GM18909 (cell line): ENCODE measurements around the gene ZNF337.
"Not testable (repeated sequence)": the region's sequence is repeated elsewhere in the genome, so short reads cannot be mapped to it uniquely, and the experiment has no call there.

ENCODE experiments used
- ATAC-seq: cut with Tn5 transposase; IDR thresholded peaks from one replicate; pipeline ENCODE4 v1.9.1; 2021; ENCODE audit warnings: mild to moderate bottlenecking; ENCODE audit not compliant: unreplicated experiment, poor library complexity

ZNF337 gene

DNA sequence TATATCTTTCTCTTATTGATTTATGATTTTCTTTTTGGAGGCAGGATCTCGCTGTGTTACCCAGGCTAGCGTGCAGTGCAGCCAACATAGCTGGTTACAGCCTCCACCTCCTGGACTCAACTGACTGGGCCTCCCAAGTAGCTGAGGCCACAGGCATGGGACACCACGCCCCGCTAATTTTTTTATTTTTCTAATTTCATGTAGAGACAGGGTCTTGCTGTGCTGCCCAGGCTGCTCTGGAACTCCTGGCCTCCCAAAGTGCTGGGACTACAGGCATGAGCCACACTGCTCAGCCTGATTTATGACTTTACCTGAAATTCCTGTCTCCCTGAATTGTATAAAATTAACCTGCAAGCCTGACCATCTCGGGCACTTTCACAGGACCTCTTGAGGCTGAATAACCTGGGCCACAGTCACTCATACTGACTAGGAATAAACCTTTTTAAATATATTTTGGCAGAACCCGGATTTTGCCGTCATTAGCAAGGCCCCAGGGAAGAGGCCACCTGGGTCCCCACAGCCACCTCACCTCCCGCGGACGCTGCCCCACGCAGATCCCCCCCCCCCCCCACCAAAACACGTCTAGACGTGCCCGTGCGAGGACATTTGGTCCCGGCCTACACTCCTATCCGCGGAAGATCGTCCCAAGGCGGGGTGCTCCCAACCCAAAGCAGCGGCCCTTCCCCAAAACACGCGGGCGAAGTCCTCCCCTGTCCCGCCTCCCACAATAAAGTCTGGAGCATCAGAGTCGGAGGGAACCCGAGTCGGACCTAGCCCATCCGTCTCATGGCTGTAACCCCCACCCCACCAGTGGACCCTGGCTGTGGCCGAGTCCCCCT is 902 bp downstream of the ZNF337 start:
- no peak for ATAC-seq

DNA sequence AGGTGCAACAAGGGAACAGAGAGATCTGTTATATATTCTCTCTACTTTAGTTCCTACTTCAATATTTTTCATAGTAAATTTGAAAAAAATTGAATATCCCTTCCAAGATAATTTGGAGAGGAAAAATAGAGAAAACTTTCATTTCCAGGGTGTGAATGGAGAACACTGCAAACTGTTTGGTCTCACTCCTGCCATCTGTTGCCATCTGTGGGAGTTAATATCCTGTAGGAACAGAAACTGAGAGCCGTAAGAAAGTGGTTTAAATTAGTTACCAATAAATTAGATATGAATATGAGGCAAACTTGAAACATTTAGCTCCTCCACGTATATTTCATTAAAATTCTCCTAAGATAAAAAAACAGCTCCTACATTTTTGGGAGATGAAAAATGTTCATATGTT is 4.2 kb downstream of the ZNF337 start:
- ATAC-seq = no peak

DNA sequence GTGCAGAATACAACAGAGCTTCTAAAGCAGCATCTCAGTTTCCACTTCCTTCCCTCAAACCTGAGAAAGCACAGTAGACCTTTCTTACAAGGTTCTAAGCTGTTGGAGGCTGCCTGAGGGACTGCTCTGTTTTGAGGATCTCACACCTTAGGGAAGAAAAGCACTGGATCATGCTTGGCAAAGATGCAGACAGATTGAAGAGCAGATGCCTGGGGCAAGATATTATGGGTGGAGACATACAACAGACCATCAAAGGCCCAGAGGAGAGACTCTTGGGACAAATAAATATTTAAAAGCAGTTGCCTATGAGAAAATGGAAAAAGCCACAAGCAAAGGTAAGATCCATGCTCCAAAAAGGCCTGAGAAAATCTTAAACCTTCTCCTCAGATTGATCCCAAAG is 6.2 kb downstream of the ZNF337 start:
- ATAC-seq = no peak

DNA sequence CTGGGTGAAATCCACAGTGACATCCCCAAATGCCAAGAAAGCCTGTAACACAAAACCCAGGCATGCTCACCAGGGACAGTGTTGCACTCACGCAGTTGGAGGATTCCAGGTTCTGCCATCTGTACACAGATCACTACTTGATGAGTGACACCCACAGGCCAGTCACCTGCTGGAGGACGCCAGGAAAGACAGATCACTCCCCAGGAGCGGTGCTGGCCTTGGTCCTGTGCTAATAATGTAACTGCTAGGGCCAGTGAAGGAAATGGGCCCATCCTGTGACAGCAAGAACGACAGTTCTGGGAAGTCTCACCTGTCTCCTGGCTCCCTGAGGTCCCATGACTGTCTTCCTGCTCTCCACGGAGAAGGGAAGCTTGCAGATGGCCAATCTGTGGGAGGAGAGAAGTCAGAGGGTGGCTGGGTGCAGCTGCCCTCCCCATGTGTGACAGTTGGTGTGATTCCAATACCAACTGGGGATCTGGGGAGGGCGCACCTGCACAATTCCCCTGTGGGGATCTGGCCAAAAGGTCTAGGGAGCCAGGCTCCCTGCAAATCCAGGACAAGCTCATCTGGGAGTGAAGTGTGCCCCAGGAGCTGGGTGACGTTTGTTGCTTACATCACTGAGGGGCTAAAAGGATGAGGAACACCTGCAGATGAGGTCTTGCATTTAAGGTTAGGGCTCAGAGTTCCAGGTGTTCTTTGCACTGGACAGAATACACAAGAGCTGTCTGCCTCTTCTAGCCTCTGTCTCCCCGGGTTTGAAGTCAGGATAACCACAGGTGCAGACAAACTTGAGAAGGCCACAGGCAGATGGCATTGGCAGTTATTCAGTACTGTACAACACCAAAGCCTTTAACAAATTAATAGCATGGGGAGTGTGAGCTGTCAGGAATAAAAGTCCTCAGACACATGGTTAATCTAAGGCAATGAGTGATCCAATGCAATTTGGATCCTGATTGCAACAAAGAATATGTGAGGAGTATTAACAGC is 10.3 kb downstream of the ZNF337 start:
- ATAC-seq = peak; percentile 36

DNA sequence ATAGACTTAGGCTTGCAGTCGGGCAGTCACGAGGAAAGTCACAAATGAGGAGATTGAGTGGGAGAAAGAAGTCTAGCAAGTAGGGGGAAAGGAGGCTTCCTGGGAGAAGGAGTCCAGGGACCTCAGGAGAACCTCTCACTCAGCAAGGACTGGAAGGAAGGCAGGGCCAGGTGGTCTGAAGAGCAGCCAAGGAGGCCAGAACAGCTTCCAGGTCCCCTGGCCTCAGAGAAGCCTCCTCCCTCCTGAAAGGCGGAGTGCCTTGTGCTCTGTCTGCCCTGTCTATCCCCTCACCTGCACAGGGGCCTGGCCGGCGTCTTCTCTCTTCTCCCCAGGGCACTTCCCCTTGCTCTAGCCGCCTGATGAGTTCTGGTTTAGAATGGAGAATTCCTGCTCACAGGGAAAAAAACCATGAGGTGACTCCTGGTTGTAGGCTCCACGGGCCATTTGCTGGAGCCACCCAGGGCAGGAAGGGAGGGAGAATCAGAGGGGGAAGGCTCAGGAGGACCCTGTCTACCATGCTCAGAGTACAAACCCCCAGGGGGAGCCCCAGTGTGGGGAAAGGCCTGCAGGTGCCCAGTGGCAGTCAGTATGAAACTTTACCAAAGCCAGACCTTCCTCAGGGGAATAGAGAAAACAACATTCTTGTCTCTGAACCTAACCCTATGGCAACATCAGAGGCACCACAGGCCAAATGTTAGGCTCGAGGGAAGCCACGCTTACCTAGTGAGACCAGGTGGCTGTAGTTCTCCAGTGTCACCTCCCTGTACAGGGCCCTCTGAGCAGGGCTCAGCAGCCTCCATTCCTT is 11.2 kb downstream of the ZNF337 start:
- peak; percentile 93 for ATAC-seq

DNA sequence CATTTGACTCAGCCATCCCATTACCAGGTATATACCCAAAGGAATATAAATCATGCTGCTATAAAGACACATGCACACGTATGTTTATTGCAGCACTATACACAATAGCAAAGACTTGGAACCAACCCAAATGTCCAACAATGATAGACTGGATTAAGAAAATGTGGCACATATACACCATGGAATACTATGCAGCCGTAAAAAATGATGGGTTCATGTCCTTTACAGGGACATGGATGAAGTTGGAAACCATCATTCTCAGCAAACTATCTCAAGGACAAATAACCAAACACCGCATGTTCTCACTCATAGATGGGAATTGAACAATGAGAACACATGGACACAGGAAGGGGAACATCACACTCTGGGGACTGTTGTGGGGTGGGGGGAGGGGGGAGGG is 12.8 kb downstream of the ZNF337 start:
- not testable (repeated sequence) for ATAC-seq

DNA sequence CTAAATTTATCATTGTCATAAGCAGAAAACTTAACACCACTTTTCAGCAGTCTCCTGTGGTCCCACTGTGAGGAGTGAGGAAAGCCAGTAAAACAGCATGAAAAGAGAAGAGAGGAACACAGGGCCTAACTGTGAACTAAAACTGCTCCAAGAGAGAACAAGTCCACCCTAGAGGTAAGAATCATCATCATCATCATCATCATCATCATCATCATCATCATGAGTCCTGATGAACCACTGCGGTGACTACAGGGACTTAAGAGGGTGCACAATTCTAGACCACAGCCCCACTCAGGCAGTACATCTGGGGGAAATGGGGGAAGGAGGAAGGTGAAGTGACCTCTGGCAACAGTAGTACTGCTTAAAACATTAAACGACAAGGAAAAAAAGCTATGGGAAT is 13.6 kb downstream of the ZNF337 start:
- ATAC-seq = no peak

DNA sequence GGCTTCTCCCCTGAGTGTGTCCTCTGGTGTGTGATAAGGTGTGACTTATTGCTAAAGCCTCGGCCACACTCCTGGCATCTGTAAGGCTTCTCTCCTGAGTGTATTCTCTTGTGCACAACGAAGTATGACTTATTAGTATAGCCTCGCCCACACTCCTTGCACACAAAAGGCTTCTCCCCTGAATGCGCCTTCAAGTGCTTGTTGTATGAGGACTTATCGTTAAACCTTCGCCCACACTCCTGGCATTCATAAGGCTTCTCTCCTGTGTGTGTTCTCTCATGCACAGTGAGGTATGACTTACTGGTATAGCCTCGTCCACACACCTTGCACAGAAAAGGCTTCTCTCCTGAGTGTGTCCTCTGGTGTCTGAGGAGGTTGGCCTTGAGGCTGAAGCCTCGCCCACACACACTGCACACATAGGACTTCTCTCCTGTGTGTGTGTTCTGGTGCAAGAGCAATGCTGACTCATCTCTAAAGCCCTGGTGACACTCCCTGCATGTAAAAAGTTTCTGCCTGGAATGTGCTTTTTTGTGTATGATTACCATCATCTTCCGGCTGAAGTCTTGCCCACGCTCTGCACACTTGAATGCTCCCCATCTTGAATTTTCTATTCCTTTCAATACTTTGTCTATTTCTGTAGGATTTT is 20.4 kb downstream of the ZNF337 start:
- no peak for ATAC-seq

DNA sequence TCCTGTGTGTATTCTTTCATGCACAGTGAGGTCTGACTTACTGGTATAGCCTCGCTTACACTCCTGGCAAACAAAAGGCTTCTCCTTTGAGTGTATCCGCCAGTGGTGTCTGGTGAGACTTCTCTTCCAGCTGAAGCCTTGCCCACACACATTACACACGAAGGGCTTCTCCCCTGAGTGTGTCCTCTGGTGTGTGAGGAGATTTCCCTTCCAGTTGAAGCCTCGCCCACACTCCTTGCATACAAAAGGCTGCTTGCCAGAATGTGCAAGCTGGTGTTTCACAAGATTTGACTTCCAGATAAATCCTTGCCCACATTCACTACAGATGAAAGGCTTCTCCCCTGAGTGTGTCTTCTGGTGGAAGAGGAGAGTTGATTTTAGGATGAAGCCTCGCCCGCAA is 21.5 kb downstream of the ZNF337 start:
- ATAC-seq = no peak

DNA sequence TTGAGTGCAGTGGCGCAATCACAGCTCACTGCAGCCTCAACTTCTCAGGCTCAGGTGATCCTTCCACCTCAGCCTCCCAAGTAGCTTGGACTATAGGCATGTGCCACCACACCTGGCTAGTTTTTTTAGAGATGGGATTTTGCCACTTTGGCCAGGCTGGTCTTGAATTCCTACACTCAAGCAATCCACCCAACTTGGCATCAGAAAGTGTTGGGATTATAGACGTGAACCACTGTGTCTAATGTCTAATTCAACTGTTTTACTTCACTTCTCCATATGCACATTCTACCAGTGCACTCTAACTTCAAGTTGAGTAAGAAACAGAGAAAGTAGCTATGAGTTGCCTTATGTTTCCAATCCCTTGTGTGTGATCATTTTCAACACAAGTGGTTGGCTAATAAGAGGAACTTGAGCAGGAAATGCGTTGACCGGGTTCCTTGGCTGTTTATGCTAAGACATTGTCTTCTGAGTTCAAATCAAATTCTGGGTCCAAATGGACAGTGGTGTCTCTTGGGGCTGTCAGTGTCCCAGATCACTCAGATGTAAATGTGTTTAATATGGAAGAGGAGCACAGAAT is 23.9 kb downstream of the ZNF337 start:
- no peak for ATAC-seq

DNA sequence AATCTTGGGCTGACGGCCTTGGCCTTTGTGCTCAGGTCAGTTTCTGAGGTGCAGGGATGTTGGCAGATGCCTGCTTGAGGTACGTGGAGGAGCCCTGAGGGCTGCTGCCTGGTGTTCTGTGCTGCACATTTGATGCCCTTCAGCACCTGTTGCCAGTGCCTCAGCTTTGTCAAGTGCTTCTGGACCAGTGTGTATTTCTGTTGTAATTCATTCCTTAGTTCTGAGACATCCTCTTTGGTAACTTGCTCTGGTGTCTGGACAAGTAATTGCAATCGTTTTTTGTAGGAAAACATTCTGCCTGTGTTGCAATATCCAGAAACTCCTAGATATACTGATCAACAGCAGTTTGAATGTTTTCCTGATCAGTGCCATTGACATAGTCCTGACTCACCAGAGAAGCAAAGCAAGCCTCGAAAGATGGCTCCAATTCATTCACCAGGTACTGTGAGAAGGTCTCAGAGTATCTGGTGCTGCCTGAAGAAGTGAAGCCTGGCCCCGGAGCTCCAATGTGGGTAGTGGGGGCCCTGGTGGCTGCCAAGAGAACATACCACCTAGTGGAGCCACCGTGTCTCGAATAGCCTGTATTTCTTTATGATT is 26.7 kb downstream of the ZNF337 start:
- no peak for ATAC-seq

DNA sequence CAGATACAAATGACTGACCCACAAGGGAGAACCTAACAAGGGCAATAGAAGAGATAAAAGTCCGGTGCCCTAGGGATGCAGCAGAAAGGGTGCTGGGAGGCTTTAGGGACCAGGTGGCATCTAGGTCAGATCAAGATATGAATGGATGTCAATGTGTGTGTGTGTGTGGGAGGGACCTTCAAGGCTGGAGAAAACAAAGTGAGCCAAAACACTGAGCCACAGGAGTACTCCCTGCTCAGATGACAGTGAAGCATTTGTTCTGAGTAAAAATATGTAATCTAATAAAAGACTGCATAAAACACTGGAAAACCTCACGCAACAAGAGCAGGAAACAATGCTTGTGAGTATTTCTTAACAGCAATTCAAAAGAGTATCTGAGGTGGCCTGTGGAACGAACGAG is 28.2 kb downstream of the ZNF337 start:
- ATAC-seq = no peak

DNA sequence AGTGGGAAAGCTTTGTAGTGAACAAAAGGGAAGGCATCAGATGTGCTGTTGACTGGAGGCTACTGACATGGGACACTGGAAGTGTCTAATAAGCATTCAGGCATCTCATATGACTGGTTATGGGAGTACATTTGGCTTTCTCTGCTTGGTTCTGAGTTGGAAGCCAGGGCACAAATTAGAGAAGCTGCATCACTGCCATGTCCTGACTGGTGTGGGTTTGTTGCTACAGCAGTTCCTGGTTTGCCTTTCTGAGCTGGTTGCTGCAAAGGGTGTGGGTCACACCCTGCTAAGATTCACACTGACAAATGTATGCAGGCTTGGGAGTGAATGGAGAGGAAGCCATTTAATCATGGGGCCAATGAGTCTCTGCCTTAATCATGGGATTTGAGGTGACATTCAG is 36.7 kb downstream of the ZNF337 start:
- ATAC-seq = no peak

DNA sequence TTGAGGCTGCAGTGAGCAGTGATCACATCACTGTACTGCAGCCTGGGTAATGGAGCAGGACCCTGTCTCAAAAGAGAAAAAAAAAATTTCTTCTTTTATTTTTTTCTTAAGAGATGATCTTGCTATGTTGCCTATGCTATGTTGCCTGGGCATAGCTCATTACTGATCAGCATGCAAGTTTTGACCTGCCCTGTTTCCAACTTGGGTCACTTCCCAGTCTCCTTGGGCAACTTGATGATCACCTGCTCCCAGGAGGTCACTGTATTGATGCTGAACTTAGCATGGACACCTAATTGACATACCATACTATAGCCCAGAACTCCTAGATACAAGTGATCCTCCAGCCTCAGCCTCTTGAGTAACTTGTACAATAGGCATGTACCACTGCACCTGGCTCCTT is 42.2 kb downstream of the ZNF337 start:
- ATAC-seq = no peak

DNA sequence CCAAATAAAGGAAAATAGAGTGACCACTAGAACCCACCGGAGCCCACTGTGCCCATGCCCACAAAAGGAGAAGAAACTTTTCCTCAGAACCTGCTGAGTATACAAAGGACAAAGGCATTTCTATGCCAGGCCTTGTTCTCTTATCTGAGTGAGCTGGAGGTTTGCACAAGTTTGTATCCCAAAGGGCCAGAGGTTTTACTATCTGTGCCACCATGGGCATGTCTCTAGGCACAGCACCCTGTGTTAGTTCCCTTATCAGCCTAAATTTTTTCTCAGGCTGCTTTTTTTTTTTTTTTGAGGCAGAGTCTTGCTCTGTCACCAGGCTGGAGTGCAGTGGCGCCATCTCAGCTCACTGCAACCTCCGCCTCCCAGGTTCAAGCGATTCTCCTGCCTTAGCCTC is 43.8 kb downstream of the ZNF337 start:
- not testable (repeated sequence) for ATAC-seq

DNA sequence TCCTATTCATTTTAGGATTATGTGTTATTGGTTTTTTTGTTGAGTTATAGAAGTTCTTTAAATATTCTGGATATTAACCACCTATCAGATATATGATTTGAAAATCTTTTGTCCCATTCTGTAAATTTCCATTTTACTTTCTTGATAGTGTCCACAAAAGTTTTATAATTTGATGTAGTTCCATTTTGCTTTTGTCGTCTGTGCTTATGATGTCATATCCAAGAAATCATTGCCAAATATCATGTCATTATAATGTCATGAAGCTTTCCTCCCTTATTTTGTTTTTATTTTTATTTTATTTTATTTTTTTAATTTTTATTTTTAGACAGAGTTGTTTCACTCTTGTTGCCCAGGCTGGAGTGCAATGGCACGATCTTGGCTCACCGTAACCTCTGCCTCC is 51.8 kb downstream of the ZNF337 start:
- no peak for ATAC-seq

DNA sequence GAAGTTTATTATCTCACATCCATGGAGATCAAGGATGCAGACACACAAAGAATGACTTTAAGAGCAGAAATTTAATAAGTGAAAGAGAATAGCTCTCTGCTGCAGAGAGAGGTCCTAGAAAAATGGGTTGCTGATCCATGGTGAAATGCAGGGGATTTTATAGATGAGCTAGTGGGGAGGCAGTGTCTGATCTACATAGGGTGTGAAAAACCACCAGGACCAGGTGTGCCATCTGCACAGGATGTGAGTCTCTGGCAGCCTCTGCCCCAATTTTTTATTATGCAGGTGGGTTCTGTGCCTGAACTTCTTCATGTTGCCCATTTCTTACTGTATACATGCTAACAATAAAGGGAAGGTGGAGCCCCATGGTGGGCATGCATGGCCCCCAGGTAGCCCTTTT is 52.9 kb downstream of the ZNF337 start:
- no peak for ATAC-seq

DNA sequence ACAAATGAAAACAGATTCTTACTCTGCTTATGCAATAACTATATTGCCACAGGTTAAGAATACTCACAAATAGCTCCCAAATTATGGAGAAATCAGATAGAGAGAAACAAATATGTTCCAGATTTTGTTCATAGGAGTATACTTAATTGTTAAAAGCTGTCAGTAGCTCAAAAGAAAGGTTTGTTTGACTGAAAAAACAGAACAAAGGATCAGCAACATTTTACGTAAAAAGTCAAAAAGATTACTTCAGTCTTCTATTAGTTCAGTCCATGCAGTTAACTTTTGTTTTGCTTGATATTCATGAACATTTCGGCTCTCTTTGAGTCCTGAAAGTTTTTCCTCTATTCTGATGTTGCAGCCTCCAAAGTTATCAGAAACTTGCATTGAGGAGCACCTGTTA is 59.4 kb downstream of the ZNF337 start:
- ATAC-seq = no peak
